GM12891 (cell line): ENCODE results near the gene PLA2G4A.

ENCODE experiments used
- DNase-seq: peaks from one replicate; pipeline ENCODE4 v3.0.0; 2011; ENCODE audit warnings: low spot score; ENCODE audit not compliant: insufficient read length
- FAIRE-seq: peaks from 2 replicates; lab custom pipeline; 2011; peaks lifted over from hg19 to GRCh38; lab: Jason Lieb, UNC
- PAX5 ChIP-seq: IDR thresholded peaks from 2 replicates; pipeline ENCODE4 v1.6.1; 2011; ENCODE audit warnings: low read length, moderate library complexity, mild to moderate bottlenecking; ENCODE audit not compliant: insufficient read depth, severe bottlenecking
- POLR2A ChIP-seq: IDR thresholded peaks from 2 replicates; pipeline ENCODE4 v1.6.1; 2011; ENCODE audit warnings: low read depth, low read length, control low read depth
- POLR2AphosphoS5 ChIP-seq: IDR thresholded peaks from 2 replicates; pipeline ENCODE4 v1.6.1; 2011; ENCODE audit warnings: low read depth, low read length, control low read depth
- POU2F2 ChIP-seq: IDR thresholded peaks from 2 replicates; pipeline ENCODE4 v1.6.1; 2011; ENCODE audit warnings: low read depth, mild to moderate bottlenecking, control low read depth, low read length, moderate library complexity
- SPI1 ChIP-seq: IDR thresholded peaks from 2 replicates; pipeline ENCODE4 v1.6.1; 2011; ENCODE audit warnings: low read depth, low read length, control low read depth
- TAF1 ChIP-seq: IDR thresholded peaks from 2 replicates; pipeline ENCODE4 v1.6.1; 2011; ENCODE audit warnings: low read depth, low read length, control low read depth

PLA2G4A gene

GRCh38 chr1:186864296-186864695 is 35.5 kb downstream of the PLA2G4A start:
- no peak for TF ChIP-seq SPI1
- no peak for TF ChIP-seq PAX5
- TF ChIP-seq POLR2A = no peak
- FAIRE-seq = no peak
- no peak for DNase-seq

GRCh38 chr1:186865253-186865652 is 36.5 kb downstream of the PLA2G4A start:
- no peak for FAIRE-seq
- TF ChIP-seq SPI1 (no peak), PAX5 (no peak), POLR2A (no peak), TAF1 (no peak), POLR2AphosphoS5 (no peak), POU2F2 (no peak)
- no peak for DNase-seq

- TF ChIP-seq TAF1 (no peak), POLR2AphosphoS5 (no peak), PAX5 (no peak), POU2F2 (no peak), SPI1 (no peak), POLR2A (no peak)
- no peak for FAIRE-seq
These were observed 37.1 kb downstream of the PLA2G4A start for GRCh38 chr1:186865857-186866256.

GRCh38 chr1:186869526-186870228 is 40.9 kb downstream of the PLA2G4A start:
- no peak for DNase-seq
- no peak for FAIRE-seq
- TF ChIP-seq SPI1 (peak; percentile 40), POLR2A (no peak)

More at GRCh38 chr1:186865857-186866256, 37.1 kb downstream of the PLA2G4A start:
- no peak for DNase-seq

GRCh38 chr1:186871784-186872183 is 43.0 kb downstream of the PLA2G4A start:
- DNase-seq (no peak), FAIRE-seq (no peak)
- no peak for TF ChIP-seq POLR2A
- no peak for TF ChIP-seq POLR2AphosphoS5
- TF ChIP-seq POU2F2 = no peak

- FAIRE-seq (no peak), DNase-seq (no peak)
- TF ChIP-seq TAF1 = no peak
These were observed 43.5 kb downstream of the PLA2G4A start for GRCh38 chr1:186872291-186872690.

- DNase-seq = no peak
- no peak for TF ChIP-seq PAX5
- no peak for TF ChIP-seq TAF1
- TF ChIP-seq POLR2A = no peak
- TF ChIP-seq POLR2AphosphoS5 = no peak
- no peak for TF ChIP-seq SPI1
- no peak for FAIRE-seq
These were observed 44.9 kb downstream of the PLA2G4A start for GRCh38 chr1:186873687-186874086.

GRCh38 chr1:186875896-186876835 is 47.4 kb downstream of the PLA2G4A start:
- DNase-seq (no peak), FAIRE-seq (no peak)

GRCh38 chr1:186878356-186878755 is 49.6 kb downstream of the PLA2G4A start:
- TF ChIP-seq POLR2A = no peak
- TF ChIP-seq POU2F2 = no peak
- no peak for TF ChIP-seq SPI1
- TF ChIP-seq PAX5 = no peak
- TF ChIP-seq POLR2AphosphoS5 = no peak
- TF ChIP-seq TAF1 = no peak
- DNase-seq (no peak), FAIRE-seq (no peak)

More at GRCh38 chr1:186875896-186876835, 47.4 kb downstream of the PLA2G4A start:
- no peak for TF ChIP-seq POU2F2
- TF ChIP-seq TAF1 = no peak
- TF ChIP-seq POLR2A = no peak
- no peak for TF ChIP-seq PAX5

- FAIRE-seq (no peak), DNase-seq (no peak)
- TF ChIP-seq TAF1 = no peak
- TF ChIP-seq POLR2A = no peak
- no peak for TF ChIP-seq POLR2AphosphoS5
- TF ChIP-seq PAX5 = no peak
- TF ChIP-seq SPI1 = no peak
- no peak for TF ChIP-seq POU2F2
These were observed 52.2 kb downstream of the PLA2G4A start for GRCh38 chr1:186880982-186881381.
